ENCODE results near the gene NELFCD. TPM values are rescaled to one million over a fixed set of nuclear protein-coding genes. Genes with fewer than 3 reads are reported as not detected.
A peak's percentile ranks its signal among the peaks of the same experiment; 100 is the strongest.

The NELFCD gene
- total RNA-seq, 3 donors from 2014 or later, result 50.1 to 78.7 (median 77.7) TPM

- Histone ChIP-seq H3K36me3 (no peaks in the 10 kb centered on the region), H3K9me3 (no peaks in the 10 kb centered on the region), H3K4me3 (peak within 1 kb of the TSS; percentile 71 to 90 (median 87)), H3K27ac (peak within 1 kb of the TSS; percentile 90), H3K4me1 (peaks cover 0 to 4% of the 10 kb centered on the region in 2 donors), H3K27me3 (no peaks in the 10 kb centered on the region)
- DNase-seq (ENCODE audit: low spot score in 2 of 2), result no peak
- TF ChIP-seq POLR2A (IDR thresholded peaks at IDR 0.05) (no peak), CTCF (IDR thresholded peaks at IDR 0.05) (no peak), POLR2AphosphoS5 (IDR thresholded peaks at IDR 0.05) (peak in 2 of 3 donors; percentile 37 to 51)
- intact Hi-C loops (cut with DNase I; ENCODE audit: low total_unique reads), result loop anchor here (5.0 kb wide), 1 partner anchor 60 kb away; the partner anchor contains the start of gene NELFCD
Measured at GRCh38 chr20:59042151-59042795, 61.2 kb downstream of the NELFCD start, which contains the start of gene PRELID3B. PRELID3B (minus strand) TSS chr20:59042786; CDS start chr20:59042730, 56 bp downstream.

DNA sequence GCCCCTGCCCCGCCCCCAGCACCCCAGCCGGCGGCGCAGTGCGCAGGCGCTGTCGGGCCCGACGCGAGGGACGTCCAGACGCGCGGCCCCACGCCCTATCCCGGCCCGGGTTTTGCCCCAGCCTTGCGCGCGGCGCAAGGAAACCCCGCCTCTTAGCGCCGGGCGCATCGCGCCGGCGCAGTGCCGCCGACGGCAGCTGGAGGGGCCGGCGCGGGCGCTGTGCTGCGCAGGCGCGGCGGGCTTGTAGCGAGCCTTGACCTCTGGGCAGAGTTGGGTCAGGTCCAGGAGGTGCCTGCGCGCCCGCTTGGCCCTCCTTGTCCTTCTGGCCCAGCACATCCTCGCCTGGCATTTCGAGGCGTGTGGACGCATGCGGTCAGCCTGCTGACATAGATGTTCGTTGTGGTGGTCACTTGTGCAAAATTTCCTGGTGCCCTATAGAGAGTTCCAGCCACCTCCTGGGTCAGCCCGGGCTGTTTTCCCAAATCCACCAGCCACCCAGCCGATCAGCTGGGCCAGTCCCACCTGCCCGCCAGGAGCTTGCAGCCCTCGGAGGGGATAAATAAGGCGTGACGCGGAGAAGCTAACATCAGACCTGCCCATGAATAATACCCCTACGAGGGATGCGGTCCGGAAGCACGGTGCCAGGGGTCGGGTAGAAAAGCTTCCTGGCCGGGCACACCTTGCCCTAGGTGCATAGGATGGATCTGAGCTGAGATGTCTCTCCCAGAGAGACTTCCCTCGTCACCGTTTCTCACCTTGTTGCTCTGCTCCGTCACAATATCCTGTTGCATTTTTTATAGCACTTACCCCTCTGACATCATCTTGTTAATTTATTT lies 62.0 kb downstream of the NELFCD start:
- Histone ChIP-seq H3K36me3 (no peaks in the 10 kb centered on the region), H3K27me3 (no peaks in the 10 kb centered on the region), H3K9me3 (no peaks in the 10 kb centered on the region), H3K4me1 (peaks cover 0 to 4% of the 10 kb centered on the region in 2 donors), H3K27ac (peak overlapping the region; percentile 90), H3K4me3 (peak overlapping the region; percentile 71 to 90 (median 87))
- TF ChIP-seq POLR2AphosphoS5 (IDR thresholded peaks at IDR 0.05), result peak in 1 of 3 donors; percentile 7
- no peak for TF ChIP-seq CTCF (IDR thresholded peaks at IDR 0.05)
- intact Hi-C loops (cut with DNase I; ENCODE audit: low total_unique reads), result loop anchor here (5.0 kb wide), 1 partner anchor 61 kb away; the partner anchor contains the start of gene NELFCD
- DNase-seq (ENCODE audit: low spot score in 2 of 2), result peak; percentile 87 to 89

GRCh38 chr20:59043698-59044097 lies 62.6 kb downstream of the NELFCD start:
- Histone ChIP-seq H3K27me3 (no peaks in the 10 kb centered on the region), H3K4me3 (no peak overlapping the region), H3K9me3 (no peaks in the 10 kb centered on the region), H3K4me1 (peaks cover 0 to 4% of the 10 kb centered on the region in 2 donors), H3K27ac (peak overlapping the region; percentile 90), H3K36me3 (no peaks in the 10 kb centered on the region)
- intact Hi-C loops (cut with DNase I; ENCODE audit: low total_unique reads), result loop anchor here (5.0 kb wide), 1 partner anchor 61 kb away; the partner anchor contains the start of gene NELFCD
- TF ChIP-seq CTCF (IDR thresholded peaks at IDR 0.05) (no peak), POLR2A (IDR thresholded peaks at IDR 0.05) (no peak), POLR2AphosphoS5 (IDR thresholded peaks at IDR 0.05) (peak in 1 of 3 donors; percentile 10)
- DNase-seq (ENCODE audit: low spot score in 2 of 2), result no peak

- no peak for DNase-seq (ENCODE audit: low spot score in 2 of 2)
- H3K9me3 ChIP-seq, result no peaks in the 10 kb centered on the region
- intact Hi-C loops (cut with DNase I; ENCODE audit: low total_unique reads), result loop anchor here (5.0 kb wide), 1 partner anchor 62 kb away; the partner anchor contains the start of gene NELFCD
- no peaks in the 10 kb centered on the region for H3K27me3 ChIP-seq
- no peaks in the 10 kb centered on the region for H3K36me3 ChIP-seq
- peak overlapping the region in 1 of 2 donors; percentile 90 for H3K27ac ChIP-seq
- peaks cover 0 to 4% of the 10 kb centered on the region in 2 donors for H3K4me1 ChIP-seq
- no peak overlapping the region for H3K4me3 ChIP-seq
- TF ChIP-seq POLR2A (IDR thresholded peaks at IDR 0.05) (no peak), CTCF (IDR thresholded peaks at IDR 0.05) (no peak)
Measured at GRCh38 chr20:59044295-59044694, 63.2 kb downstream of the NELFCD start.

Other genes starting within 250 kb of the NELFCD start
- gene GNAS-AS1, start 130.4 kb upstream of the NELFCD start, total RNA-seq, result 1 to 10 TPM in 1 of 3 donors, under 1 TPM in 2; 0.48 to 1.5 (median 0.98) TPM
- 100 to 1,000 TPM; 448 to 714 (median 570) TPM for gene GNAS, start 128.5 kb upstream of the NELFCD start, total RNA-seq
- gene CTSZ, start 26.0 kb downstream of the NELFCD start, total RNA-seq, result 100 to 1,000 TPM; 135 to 238 (median 181) TPM
- under 1 TPM in 1 of 3 donors, not detected in 2; 0.16 TPM for gene TUBB1, start 38.2 kb downstream of the NELFCD start, total RNA-seq
- gene ATP5F1E, start 51.1 kb downstream of the NELFCD start, total RNA-seq, result 10 to 100 TPM; 25.6 to 36.4 (median 31.4) TPM
- gene PRELID3B, start 61.5 kb downstream of the NELFCD start, total RNA-seq, result 10 to 100 TPM; 43.7 to 55.4 (median 52.4) TPM
- 1 to 10 TPM in 2 of 3 donors, under 1 TPM in 1; 0.48 to 1.6 (median 1.2) TPM for gene ZNF831, start 182.6 kb downstream of the NELFCD start, total RNA-seq